MM.1S (cell line): ENCODE data around the gene ZNF681.

Source experiments
- EZH2 ChIP-seq: fragments of 300-600 bp; sonication (generic); optimal IDR thresholded peaks from 2 replicates; pipeline ENCODE3; 2017; ENCODE audit warnings: low read depth, mild to moderate bottlenecking, antibody characterized with exemption, low read length, mixed read lengths
- EZH2phosphoT487 ChIP-seq: fragments of 300-600 bp; sonication (generic); IDR thresholded peaks from 2 replicates; pipeline ENCODE4 v1.6.1; 2018; ENCODE audit warnings: antibody characterized with exemption, low read length
- TF ChIP-seq, protein P1 (sequence below): fragments of 300-600 bp; sonication (generic); IDR thresholded peaks from 2 replicates; pipeline ENCODE4 v1.5.1; 2016; ENCODE audit warnings: antibody characterized with exemption, low read length, mixed read lengths

DNA sequence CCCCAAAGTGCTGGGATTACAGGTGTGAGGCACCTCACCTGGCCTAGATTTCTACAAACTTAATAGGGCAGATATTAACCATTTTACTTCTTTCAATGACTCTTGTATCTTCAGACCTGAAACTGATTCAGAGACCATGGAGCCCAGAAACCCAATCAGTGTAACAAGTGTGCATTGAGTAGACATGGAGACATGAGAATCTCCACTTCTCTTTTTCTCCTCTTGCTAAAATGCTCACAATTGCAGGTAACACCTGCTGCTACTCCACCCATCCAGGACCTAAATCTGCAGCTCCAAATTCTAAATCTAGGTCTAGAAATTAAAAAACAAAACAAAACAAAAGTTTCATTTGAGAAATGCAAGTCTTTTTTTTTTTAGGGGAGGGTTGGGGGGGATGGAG lies 42.2 kb upstream of the ZNF681 start:
- TF ChIP-seq, protein P1, sequence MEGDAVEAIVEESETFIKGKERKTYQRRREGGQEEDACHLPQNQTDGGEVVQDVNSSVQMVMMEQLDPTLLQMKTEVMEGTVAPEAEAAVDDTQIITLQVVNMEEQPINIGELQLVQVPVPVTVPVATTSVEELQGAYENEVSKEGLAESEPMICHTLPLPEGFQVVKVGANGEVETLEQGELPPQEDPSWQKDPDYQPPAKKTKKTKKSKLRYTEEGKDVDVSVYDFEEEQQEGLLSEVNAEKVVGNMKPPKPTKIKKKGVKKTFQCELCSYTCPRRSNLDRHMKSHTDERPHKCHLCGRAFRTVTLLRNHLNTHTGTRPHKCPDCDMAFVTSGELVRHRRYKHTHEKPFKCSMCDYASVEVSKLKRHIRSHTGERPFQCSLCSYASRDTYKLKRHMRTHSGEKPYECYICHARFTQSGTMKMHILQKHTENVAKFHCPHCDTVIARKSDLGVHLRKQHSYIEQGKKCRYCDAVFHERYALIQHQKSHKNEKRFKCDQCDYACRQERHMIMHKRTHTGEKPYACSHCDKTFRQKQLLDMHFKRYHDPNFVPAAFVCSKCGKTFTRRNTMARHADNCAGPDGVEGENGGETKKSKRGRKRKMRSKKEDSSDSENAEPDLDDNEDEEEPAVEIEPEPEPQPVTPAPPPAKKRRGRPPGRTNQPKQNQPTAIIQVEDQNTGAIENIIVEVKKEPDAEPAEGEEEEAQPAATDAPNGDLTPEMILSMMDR: no peak
- TF ChIP-seq EZH2phosphoT487: no peak
- TF ChIP-seq EZH2: no peak
